Astrocyte (in vitro differentiated cells and primary cell): Measurements from ENCODE around the gene TMEM128.

ENCODE experiments used
- EZH2 ChIP-seq: IDR thresholded peaks from 2 replicates; pipeline ENCODE4 v1.6.1; 2012; ENCODE audit warnings: mild to moderate bottlenecking, low read length, inconsistent platforms; ENCODE audit not compliant: insufficient read depth
- TF ChIP-seq, protein P1 (sequence below): IDR thresholded peaks from 2 replicates; pipeline ENCODE4 v1.5.1; 2011; ENCODE audit warnings: low read depth, mild to moderate bottlenecking, inconsistent platforms, low read length, moderate library complexity; ENCODE audit not compliant: insufficient read depth

GRCh38 chr4:4277531-4277930, 29.5 kb upstream of the TMEM128 start:
- TF ChIP-seq, protein P1, sequence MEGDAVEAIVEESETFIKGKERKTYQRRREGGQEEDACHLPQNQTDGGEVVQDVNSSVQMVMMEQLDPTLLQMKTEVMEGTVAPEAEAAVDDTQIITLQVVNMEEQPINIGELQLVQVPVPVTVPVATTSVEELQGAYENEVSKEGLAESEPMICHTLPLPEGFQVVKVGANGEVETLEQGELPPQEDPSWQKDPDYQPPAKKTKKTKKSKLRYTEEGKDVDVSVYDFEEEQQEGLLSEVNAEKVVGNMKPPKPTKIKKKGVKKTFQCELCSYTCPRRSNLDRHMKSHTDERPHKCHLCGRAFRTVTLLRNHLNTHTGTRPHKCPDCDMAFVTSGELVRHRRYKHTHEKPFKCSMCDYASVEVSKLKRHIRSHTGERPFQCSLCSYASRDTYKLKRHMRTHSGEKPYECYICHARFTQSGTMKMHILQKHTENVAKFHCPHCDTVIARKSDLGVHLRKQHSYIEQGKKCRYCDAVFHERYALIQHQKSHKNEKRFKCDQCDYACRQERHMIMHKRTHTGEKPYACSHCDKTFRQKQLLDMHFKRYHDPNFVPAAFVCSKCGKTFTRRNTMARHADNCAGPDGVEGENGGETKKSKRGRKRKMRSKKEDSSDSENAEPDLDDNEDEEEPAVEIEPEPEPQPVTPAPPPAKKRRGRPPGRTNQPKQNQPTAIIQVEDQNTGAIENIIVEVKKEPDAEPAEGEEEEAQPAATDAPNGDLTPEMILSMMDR = no peak
- no peak for TF ChIP-seq EZH2
